ENCODE data around the gene RAB7B. TPM values are rescaled to one million over a fixed set of nuclear protein-coding genes. Genes with fewer than 3 reads are reported as not detected.
A peak's percentile ranks its signal among the peaks of the same experiment; 100 is the strongest.

The RAB7B gene
- total RNA-seq, 1 experiment from 2014 or later = not detected

DNA sequence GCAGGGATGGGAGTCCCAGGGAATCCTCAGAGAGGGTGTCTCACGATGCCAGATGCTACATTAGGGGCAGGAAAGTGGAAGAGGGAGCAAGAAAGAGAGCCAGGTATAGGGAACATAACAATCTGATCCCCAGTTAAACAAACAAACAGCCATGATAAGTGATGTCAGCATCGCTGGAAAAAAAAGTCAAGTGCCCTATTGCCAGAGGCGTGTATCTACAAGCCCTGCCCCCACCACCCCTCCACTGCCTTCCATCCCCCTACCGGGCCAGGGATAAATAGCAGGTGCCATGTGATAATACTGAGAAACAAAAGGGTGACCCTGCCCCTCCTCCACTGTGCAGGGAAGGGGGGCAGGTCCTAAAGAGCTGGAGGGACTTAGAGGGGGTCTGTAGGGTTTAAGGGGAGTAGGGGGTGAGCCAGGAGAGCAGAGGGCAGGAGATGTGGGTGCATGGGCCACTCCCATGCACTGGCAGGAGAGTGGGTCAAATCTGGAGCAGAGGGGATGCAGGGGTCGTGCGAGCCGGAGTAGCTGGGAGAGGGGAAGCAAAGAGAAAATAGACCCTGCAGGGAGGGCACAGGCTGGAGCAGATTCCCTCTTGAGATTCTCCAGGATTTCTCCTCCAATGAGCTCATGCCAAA lies 63.4 kb downstream of the RAB7B start:
- Mint-ChIP-seq H3K27ac (no peak overlapping the region), H3K4me1 (peaks cover 27% of the 10 kb centered on the region), H3K27me3 (ENCODE audit: low read depth) (peaks cover 4% of the 10 kb centered on the region), H3K4me3 (peak overlapping the region; percentile 25; the same call in 1 of the 2 replicates), H3K36me3 (no peaks in the 10 kb centered on the region), H3K9me3 (no peaks in the 10 kb centered on the region)
- CTCF ChIA-PET = interaction anchor here (0.5 to 7.0 kb wide), 9 partner anchors 8 to 42 kb away, joined by 3 to 61 read pairs (median 3); no protein-coding TSS in a partner anchor
- ATAC-seq = peak; percentile 96
- DNase-seq (ENCODE audit: low spot score) = peak; percentile 79
- TF ChIP-seq, protein P1, sequence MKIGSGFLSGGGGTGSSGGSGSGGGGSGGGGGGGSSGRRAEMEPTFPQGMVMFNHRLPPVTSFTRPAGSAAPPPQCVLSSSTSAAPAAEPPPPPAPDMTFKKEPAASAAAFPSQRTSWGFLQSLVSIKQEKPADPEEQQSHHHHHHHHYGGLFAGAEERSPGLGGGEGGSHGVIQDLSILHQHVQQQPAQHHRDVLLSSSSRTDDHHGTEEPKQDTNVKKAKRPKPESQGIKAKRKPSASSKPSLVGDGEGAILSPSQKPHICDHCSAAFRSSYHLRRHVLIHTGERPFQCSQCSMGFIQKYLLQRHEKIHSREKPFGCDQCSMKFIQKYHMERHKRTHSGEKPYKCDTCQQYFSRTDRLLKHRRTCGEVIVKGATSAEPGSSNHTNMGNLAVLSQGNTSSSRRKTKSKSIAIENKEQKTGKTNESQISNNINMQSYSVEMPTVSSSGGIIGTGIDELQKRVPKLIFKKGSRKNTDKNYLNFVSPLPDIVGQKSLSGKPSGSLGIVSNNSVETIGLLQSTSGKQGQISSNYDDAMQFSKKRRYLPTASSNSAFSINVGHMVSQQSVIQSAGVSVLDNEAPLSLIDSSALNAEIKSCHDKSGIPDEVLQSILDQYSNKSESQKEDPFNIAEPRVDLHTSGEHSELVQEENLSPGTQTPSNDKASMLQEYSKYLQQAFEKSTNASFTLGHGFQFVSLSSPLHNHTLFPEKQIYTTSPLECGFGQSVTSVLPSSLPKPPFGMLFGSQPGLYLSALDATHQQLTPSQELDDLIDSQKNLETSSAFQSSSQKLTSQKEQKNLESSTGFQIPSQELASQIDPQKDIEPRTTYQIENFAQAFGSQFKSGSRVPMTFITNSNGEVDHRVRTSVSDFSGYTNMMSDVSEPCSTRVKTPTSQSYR (CRISPR knock-in tag; IDR thresholded peaks at IDR 0.05) = peak; percentile 76; the same call in 1 of the 2 replicates
- TF ChIP-seq CBFB (CRISPR knock-in tag; IDR thresholded peaks at IDR 0.05; ENCODE audit: low read depth) = no peak
- TF ChIP-seq ATF1 (CRISPR knock-in tag; IDR thresholded peaks at IDR 0.05) = no peak
- TF ChIP-seq, protein P2, sequence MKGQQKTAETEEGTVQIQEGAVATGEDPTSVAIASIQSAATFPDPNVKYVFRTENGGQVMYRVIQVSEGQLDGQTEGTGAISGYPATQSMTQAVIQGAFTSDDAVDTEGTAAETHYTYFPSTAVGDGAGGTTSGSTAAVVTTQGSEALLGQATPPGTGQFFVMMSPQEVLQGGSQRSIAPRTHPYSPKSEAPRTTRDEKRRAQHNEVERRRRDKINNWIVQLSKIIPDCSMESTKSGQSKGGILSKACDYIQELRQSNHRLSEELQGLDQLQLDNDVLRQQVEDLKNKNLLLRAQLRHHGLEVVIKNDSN (CRISPR knock-in tag; IDR thresholded peaks at IDR 0.05) = peak; percentile 29; the same call in 1 of the 2 replicates
- no peak for TF ChIP-seq NFATC4 (CRISPR knock-in tag; IDR thresholded peaks at IDR 0.05)
- TF ChIP-seq, protein P3, sequence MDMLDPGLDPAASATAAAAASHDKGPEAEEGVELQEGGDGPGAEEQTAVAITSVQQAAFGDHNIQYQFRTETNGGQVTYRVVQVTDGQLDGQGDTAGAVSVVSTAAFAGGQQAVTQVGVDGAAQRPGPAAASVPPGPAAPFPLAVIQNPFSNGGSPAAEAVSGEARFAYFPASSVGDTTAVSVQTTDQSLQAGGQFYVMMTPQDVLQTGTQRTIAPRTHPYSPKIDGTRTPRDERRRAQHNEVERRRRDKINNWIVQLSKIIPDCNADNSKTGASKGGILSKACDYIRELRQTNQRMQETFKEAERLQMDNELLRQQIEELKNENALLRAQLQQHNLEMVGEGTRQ (CRISPR knock-in tag; IDR thresholded peaks at IDR 0.05) = peak; percentile 42; the same call in 1 of the 2 replicates
- TF ChIP-seq, protein P4, sequence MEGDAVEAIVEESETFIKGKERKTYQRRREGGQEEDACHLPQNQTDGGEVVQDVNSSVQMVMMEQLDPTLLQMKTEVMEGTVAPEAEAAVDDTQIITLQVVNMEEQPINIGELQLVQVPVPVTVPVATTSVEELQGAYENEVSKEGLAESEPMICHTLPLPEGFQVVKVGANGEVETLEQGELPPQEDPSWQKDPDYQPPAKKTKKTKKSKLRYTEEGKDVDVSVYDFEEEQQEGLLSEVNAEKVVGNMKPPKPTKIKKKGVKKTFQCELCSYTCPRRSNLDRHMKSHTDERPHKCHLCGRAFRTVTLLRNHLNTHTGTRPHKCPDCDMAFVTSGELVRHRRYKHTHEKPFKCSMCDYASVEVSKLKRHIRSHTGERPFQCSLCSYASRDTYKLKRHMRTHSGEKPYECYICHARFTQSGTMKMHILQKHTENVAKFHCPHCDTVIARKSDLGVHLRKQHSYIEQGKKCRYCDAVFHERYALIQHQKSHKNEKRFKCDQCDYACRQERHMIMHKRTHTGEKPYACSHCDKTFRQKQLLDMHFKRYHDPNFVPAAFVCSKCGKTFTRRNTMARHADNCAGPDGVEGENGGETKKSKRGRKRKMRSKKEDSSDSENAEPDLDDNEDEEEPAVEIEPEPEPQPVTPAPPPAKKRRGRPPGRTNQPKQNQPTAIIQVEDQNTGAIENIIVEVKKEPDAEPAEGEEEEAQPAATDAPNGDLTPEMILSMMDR (IDR thresholded peaks at IDR 0.05) = peak; percentile 48; the same call in 1 of the 2 replicates
- TF ChIP-seq JAZF1 (CRISPR knock-in tag; IDR thresholded peaks at IDR 0.05) = no peak
- TF ChIP-seq, protein P5, sequence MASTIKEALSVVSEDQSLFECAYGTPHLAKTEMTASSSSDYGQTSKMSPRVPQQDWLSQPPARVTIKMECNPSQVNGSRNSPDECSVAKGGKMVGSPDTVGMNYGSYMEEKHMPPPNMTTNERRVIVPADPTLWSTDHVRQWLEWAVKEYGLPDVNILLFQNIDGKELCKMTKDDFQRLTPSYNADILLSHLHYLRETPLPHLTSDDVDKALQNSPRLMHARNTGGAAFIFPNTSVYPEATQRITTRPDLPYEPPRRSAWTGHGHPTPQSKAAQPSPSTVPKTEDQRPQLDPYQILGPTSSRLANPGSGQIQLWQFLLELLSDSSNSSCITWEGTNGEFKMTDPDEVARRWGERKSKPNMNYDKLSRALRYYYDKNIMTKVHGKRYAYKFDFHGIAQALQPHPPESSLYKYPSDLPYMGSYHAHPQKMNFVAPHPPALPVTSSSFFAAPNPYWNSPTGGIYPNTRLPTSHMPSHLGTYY (CRISPR knock-in tag; IDR thresholded peaks at IDR 0.05) = no peak
- TF ChIP-seq, protein P6, sequence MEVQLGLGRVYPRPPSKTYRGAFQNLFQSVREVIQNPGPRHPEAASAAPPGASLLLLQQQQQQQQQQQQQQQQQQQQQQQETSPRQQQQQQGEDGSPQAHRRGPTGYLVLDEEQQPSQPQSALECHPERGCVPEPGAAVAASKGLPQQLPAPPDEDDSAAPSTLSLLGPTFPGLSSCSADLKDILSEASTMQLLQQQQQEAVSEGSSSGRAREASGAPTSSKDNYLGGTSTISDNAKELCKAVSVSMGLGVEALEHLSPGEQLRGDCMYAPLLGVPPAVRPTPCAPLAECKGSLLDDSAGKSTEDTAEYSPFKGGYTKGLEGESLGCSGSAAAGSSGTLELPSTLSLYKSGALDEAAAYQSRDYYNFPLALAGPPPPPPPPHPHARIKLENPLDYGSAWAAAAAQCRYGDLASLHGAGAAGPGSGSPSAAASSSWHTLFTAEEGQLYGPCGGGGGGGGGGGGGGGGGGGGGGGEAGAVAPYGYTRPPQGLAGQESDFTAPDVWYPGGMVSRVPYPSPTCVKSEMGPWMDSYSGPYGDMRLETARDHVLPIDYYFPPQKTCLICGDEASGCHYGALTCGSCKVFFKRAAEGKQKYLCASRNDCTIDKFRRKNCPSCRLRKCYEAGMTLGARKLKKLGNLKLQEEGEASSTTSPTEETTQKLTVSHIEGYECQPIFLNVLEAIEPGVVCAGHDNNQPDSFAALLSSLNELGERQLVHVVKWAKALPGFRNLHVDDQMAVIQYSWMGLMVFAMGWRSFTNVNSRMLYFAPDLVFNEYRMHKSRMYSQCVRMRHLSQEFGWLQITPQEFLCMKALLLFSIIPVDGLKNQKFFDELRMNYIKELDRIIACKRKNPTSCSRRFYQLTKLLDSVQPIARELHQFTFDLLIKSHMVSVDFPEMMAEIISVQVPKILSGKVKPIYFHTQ (CRISPR knock-in tag; IDR thresholded peaks at IDR 0.05) = no peak
- POLR2A ChIA-PET = no interaction called here

DNA sequence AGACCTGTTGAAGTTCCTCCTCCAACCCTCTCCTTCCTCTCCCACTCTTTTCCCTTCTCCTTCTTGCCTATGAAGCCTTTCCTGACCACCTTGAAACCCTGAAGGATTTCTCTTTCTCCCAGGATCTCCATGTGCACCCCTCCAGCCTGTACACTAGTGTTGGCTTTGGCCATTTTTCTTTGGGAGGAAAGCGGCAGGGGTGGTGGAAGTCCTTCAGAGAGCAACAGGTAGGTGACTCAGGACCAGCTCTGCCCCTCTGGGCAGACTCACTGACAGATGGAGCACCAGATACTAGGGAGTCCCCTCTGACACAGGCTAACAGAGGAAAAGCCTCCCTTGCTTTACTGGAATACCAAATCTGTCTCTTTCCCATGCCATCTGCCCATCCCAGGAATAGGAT lies 64.5 kb downstream of the RAB7B start:
- Mint-ChIP-seq H3K27ac (no peak overlapping the region), H3K4me3 (no peak overlapping the region), H3K36me3 (no peaks in the 10 kb centered on the region), H3K27me3 (ENCODE audit: low read depth) (peaks cover 4% of the 10 kb centered on the region), H3K4me1 (peaks cover 32% of the 10 kb centered on the region), H3K9me3 (no peaks in the 10 kb centered on the region)
- CTCF ChIA-PET = interaction anchor here (0.9 to 7.0 kb wide), 4 partner anchors 11 to 38 kb away, joined by 3 to 61 read pairs (median 9); no protein-coding TSS in a partner anchor
- ATAC-seq (no peak), DNase-seq (ENCODE audit: low spot score) (no peak)
- POLR2A ChIA-PET = no interaction called here
- no peak for TF ChIP-seq CREB1 (CRISPR knock-in tag; IDR thresholded peaks at IDR 0.05)
- TF ChIP-seq SMAD3 (CRISPR knock-in tag; IDR thresholded peaks at IDR 0.05; ENCODE audit: borderline replicate concordance) = no peak
- TF ChIP-seq NR2C2 (CRISPR knock-in tag; IDR thresholded peaks at IDR 0.05) = no peak
- TF ChIP-seq, protein P7, sequence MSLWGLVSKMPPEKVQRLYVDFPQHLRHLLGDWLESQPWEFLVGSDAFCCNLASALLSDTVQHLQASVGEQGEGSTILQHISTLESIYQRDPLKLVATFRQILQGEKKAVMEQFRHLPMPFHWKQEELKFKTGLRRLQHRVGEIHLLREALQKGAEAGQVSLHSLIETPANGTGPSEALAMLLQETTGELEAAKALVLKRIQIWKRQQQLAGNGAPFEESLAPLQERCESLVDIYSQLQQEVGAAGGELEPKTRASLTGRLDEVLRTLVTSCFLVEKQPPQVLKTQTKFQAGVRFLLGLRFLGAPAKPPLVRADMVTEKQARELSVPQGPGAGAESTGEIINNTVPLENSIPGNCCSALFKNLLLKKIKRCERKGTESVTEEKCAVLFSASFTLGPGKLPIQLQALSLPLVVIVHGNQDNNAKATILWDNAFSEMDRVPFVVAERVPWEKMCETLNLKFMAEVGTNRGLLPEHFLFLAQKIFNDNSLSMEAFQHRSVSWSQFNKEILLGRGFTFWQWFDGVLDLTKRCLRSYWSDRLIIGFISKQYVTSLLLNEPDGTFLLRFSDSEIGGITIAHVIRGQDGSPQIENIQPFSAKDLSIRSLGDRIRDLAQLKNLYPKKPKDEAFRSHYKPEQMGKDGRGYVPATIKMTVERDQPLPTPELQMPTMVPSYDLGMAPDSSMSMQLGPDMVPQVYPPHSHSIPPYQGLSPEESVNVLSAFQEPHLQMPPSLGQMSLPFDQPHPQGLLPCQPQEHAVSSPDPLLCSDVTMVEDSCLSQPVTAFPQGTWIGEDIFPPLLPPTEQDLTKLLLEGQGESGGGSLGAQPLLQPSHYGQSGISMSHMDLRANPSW (CRISPR knock-in tag; conservative IDR thresholded peaks at IDR 0.05; ENCODE audit: low read depth) = no peak
- no peak for TF ChIP-seq FOXP1 (CRISPR knock-in tag; IDR thresholded peaks at IDR 0.05; ENCODE audit: borderline replicate concordance)
- no peak for TF ChIP-seq KAT7 (CRISPR knock-in tag; IDR thresholded peaks at IDR 0.05; ENCODE audit: borderline replicate concordance)

All from WTC11 (cell line).